ENCODE data around the gene CDC20B.

GRCh38 chr5:55180016-55180415, 7.0 kb upstream of the CDC20B start:
- TF ChIP-seq POLR2A (IDR thresholded peaks at IDR 0.05) (no peak), CTCF (IDR thresholded peaks at IDR 0.05) (no peak), POLR2AphosphoS5 (IDR thresholded peaks at IDR 0.05) (no peak)
